Liver (tissue), 9 donors: ENCODE measurements around the gene DHRS7. TPM values are rescaled to one million over a fixed set of nuclear protein-coding genes. Genes with fewer than 3 reads are reported as not detected.

Experiments
- DNase-seq: peaks from one replicate; pipeline ENCODE4 v3.0.0-alpha.2; 2017; ENCODE audit warnings: low spot score
- H3K27ac ChIP-seq, 2 donors: one replicate each; pipeline ENCODE4 v1.7.0; 2013; ENCODE audit warnings: inconsistent platforms in 2 of 2, low read length in 2 of 2, control low read depth in 1 of 2, low read depth in 1 of 2, mild to moderate bottlenecking in 1 of 2
- H3K27me3 ChIP-seq, 4 donors: one replicate each; pipeline versions ENCODE4 v1.6.1 to v1.7.0; 2013; ENCODE audit warnings: low read length in 3 of 4, inconsistent platforms in 1 of 4, mild to moderate bottlenecking in 1 of 4, moderate library complexity in 1 of 4; ENCODE audit not compliant: control insufficient read depth in 4 of 4, insufficient read depth in 4 of 4
- H3K36me3 ChIP-seq, 4 donors: one replicate each; pipeline versions ENCODE4 v1.6.1 to v1.7.0; 2013; ENCODE audit warnings: low read length in 3 of 4, mild to moderate bottlenecking in 3 of 4, low read depth in 1 of 4, moderate library complexity in 1 of 4; ENCODE audit not compliant: control insufficient read depth in 4 of 4, insufficient read depth in 3 of 4
- H3K4me1 ChIP-seq, 4 donors: one replicate each; pipeline versions ENCODE4 v1.6.1 to v1.7.0; 2013; ENCODE audit warnings: low read length in 3 of 4, mild to moderate bottlenecking in 3 of 4, moderate library complexity in 1 of 4; ENCODE audit not compliant: control insufficient read depth in 4 of 4, insufficient read depth in 4 of 4
- H3K4me3 ChIP-seq, 3 donors: one replicate each; pipeline versions ENCODE4 v1.6.1 to v1.7.0; 2013; ENCODE audit warnings: low read length in 3 of 3, control low read depth in 1 of 3, low read depth in 1 of 3, mild to moderate bottlenecking in 1 of 3
- H3K9ac ChIP-seq, 2 donors: one replicate each; pipeline ENCODE4 v1.7.0; 2013; ENCODE audit warnings: low read length in 2 of 2, mild to moderate bottlenecking in 2 of 2, moderate library complexity in 2 of 2, control low read depth in 1 of 2, low read depth in 1 of 2
- H3K9me3 ChIP-seq, 4 donors: one replicate each; pipeline versions ENCODE4 v1.6.1 to v1.7.0; 2013; ENCODE audit warnings: low read length in 3 of 4; ENCODE audit not compliant: control insufficient read depth in 4 of 4
- EGR1 ChIP-seq, 2 donors: IDR thresholded peaks; 2 replicates each; pipeline ENCODE4 v1.6.1; 2016 to 2018; ENCODE audit warnings: antibody characterized with exemption in 2 of 2, low read depth in 2 of 2
- FOXA1 ChIP-seq: IDR thresholded peaks from 2 replicates; pipeline ENCODE4 v1.6.1; 2016; ENCODE audit warnings: antibody characterized with exemption
- FOXA2 ChIP-seq: IDR thresholded peaks from 2 replicates; pipeline ENCODE4 v1.6.1; 2016; ENCODE audit warnings: antibody characterized with exemption
- GABPA ChIP-seq, 2 donors: IDR thresholded peaks in 1 of 2; conservative IDR thresholded peaks in 1 of 2; 2 replicates each; pipeline ENCODE4 v1.6.1; 2016; ENCODE audit warnings: antibody characterized with exemption in 2 of 2, mild to moderate bottlenecking in 1 of 2, moderate library complexity in 1 of 2
- HNF4A ChIP-seq, 2 donors: conservative IDR thresholded peaks; 2 replicates each; pipeline ENCODE4 v1.6.1; 2016; ENCODE audit warnings: antibody characterized with exemption in 2 of 2, mild to moderate bottlenecking in 2 of 2
- HNF4G ChIP-seq: IDR thresholded peaks from 2 replicates; pipeline ENCODE4 v1.6.1; 2016; ENCODE audit warnings: antibody characterized with exemption
- JUND ChIP-seq, 2 donors: IDR thresholded peaks; 2 replicates each; pipeline ENCODE4 v1.6.1; 2016; ENCODE audit warnings: antibody characterized with exemption in 2 of 2
- NR2F2 ChIP-seq: IDR thresholded peaks from 2 replicates; pipeline ENCODE4 v1.6.1; 2016; ENCODE audit warnings: antibody characterized with exemption
- RAD21 ChIP-seq, 2 donors: IDR thresholded peaks; 2 replicates each; pipeline ENCODE4 v1.6.1; 2016; ENCODE audit warnings: antibody characterized with exemption in 2 of 2, mild to moderate bottlenecking in 2 of 2
- RXRA ChIP-seq, 2 donors: IDR thresholded peaks; 2 replicates each; pipeline ENCODE4 v1.6.1; 2017 to 2018; ENCODE audit warnings: antibody characterized with exemption in 2 of 2, mild to moderate bottlenecking in 1 of 2
- SP1 ChIP-seq: IDR thresholded peaks from 2 replicates; pipeline ENCODE4 v1.6.1; 2018; ENCODE audit warnings: antibody characterized with exemption, mild to moderate bottlenecking
- TAF1 ChIP-seq: conservative IDR thresholded peaks from 2 replicates; pipeline ENCODE4 v1.6.1; 2016; ENCODE audit warnings: antibody characterized with exemption, mild to moderate bottlenecking
- YY1 ChIP-seq: IDR thresholded peaks from 2 replicates; pipeline ENCODE4 v1.6.1; 2016; ENCODE audit warnings: antibody characterized with exemption, mild to moderate bottlenecking
- WGBS: extraction: QIAGEN DNeasy Blood & Tissue Kit; methylation state at CpG from one replicate; pipeline ENCODE4 v1.1.7; 2013; 5-methylcytosine and 5-hydroxymethylcytosine counted together
- polyA plus RNA-seq, 2 donors: library from polyadenylated mRNA; stranded (reverse) in 1 of 2; unstranded in 1 of 2; fragments of 200-250 nt in 1 of 2; fragments of >200 nt in 1 of 2; fragmentation: Nextera tagmentation in 1 of 2; extraction: Ambion mirVana in 1 of 2; gene quantifications; one replicate each; pipeline versions ENCODE4 v1.2.1 to v1.2.3, GENCODE V29; 2013 to 2015
- total RNA-seq, 2 donors: library from RNA; depleted of rRNA; stranded (reverse); fragments of >200 nt; gene quantifications; one replicate each; pipeline ENCODE4 v1.2.3, GENCODE V29; 2014
- TF ChIP-seq, protein P1 (sequence below): fragments of 150-350 bp; IDR thresholded peaks from 2 replicates; pipeline ENCODE4 v1.5.1; 2017; ENCODE audit warnings: improper control_type of control experiment, low read depth, low read length; ENCODE audit not compliant: missing input control
- TF ChIP-seq, protein P2 (sequence below): IDR thresholded peaks from 2 replicates; pipeline ENCODE4 v1.6.1; 2016; ENCODE audit warnings: antibody characterized with exemption, mild to moderate bottlenecking
- TF ChIP-seq, protein P3 (sequence below): IDR thresholded peaks from 2 replicates; pipeline ENCODE4 v1.6.1; 2016; ENCODE audit warnings: antibody characterized with exemption
- TF ChIP-seq, protein P4 (sequence below): IDR thresholded peaks from 2 replicates; pipeline ENCODE4 v1.6.1; 2016; ENCODE audit warnings: antibody characterized with exemption
- TF ChIP-seq, protein P5 (sequence below): IDR thresholded peaks from 2 replicates; pipeline ENCODE4 v1.6.1; 2016; ENCODE audit warnings: antibody characterized with exemption
- donor health status: healthy.
- donor health status: healthy.
- donor health status: healthy.
- donor health status: healthy.
- donor health status: healthy.

The DHRS7 gene
- total and polyA plus RNA-seq, 4 donors: 42.1 to 180 (median 80.3) TPM

DNA sequence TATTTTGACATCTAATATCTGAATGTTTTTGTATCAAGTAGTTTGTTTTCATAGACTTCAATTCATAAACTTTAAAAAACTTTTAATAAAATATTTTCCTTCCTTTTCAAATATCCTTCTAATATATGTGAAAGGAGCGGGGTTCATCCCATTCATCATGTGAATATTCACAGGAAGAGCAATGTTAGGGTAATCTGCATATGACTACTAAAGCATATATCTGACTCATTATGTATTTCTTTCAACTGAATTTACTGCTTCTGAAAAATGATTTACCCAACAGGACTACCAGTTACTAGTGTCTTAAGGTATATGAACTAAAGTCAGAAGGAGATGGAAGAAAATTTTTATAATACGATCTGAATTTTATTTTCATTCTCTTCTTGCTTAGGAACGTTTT, 30.5 kb downstream of the DHRS7 start (continued):
- TF ChIP-seq, protein P1, sequence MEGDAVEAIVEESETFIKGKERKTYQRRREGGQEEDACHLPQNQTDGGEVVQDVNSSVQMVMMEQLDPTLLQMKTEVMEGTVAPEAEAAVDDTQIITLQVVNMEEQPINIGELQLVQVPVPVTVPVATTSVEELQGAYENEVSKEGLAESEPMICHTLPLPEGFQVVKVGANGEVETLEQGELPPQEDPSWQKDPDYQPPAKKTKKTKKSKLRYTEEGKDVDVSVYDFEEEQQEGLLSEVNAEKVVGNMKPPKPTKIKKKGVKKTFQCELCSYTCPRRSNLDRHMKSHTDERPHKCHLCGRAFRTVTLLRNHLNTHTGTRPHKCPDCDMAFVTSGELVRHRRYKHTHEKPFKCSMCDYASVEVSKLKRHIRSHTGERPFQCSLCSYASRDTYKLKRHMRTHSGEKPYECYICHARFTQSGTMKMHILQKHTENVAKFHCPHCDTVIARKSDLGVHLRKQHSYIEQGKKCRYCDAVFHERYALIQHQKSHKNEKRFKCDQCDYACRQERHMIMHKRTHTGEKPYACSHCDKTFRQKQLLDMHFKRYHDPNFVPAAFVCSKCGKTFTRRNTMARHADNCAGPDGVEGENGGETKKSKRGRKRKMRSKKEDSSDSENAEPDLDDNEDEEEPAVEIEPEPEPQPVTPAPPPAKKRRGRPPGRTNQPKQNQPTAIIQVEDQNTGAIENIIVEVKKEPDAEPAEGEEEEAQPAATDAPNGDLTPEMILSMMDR: no peak
- TF ChIP-seq RXRA (IDR thresholded peaks at IDR 0.05): no peak

DNA sequence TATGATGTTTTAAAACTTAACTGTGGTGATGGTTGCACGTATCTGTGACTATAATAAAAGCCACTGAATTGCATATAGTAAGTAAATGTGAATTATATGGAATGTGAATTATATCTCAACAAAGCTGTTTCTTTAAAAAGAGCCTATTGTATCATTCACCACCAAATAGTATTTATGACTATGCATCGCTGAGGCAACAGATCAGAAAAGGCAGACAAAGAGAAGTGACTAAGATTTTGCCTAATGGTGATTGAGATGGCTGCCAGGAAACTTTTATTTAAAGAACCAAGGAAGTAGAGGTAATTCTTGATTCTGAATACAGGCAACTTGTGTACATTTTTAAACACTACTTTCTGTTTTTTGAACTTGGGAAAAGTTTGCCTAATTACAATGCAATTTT, 31.7 kb downstream of the DHRS7 start:
- WGBS: 94% methylated on average over 2 of the region's 2 CpGs
- Histone ChIP-seq H3K4me3 (no peak overlapping the region), H3K36me3 (peaks cover 0 to 3% (median 1%) of the 10 kb centered on the region in 4 donors), H3K4me1 (no peaks in the 10 kb centered on the region), H3K9ac (no peak overlapping the region), H3K27ac (no peak overlapping the region), H3K9me3 (no peaks in the 10 kb centered on the region), H3K27me3 (no peaks in the 10 kb centered on the region)
- DNase-seq: no peak
- TF ChIP-seq, protein P2, sequence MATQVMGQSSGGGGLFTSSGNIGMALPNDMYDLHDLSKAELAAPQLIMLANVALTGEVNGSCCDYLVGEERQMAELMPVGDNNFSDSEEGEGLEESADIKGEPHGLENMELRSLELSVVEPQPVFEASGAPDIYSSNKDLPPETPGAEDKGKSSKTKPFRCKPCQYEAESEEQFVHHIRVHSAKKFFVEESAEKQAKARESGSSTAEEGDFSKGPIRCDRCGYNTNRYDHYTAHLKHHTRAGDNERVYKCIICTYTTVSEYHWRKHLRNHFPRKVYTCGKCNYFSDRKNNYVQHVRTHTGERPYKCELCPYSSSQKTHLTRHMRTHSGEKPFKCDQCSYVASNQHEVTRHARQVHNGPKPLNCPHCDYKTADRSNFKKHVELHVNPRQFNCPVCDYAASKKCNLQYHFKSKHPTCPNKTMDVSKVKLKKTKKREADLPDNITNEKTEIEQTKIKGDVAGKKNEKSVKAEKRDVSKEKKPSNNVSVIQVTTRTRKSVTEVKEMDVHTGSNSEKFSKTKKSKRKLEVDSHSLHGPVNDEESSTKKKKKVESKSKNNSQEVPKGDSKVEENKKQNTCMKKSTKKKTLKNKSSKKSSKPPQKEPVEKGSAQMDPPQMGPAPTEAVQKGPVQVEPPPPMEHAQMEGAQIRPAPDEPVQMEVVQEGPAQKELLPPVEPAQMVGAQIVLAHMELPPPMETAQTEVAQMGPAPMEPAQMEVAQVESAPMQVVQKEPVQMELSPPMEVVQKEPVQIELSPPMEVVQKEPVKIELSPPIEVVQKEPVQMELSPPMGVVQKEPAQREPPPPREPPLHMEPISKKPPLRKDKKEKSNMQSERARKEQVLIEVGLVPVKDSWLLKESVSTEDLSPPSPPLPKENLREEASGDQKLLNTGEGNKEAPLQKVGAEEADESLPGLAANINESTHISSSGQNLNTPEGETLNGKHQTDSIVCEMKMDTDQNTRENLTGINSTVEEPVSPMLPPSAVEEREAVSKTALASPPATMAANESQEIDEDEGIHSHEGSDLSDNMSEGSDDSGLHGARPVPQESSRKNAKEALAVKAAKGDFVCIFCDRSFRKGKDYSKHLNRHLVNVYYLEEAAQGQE: no peak
- TF ChIP-seq NR2F2: no peak
- no peak for TF ChIP-seq GABPA (IDR thresholded peaks at IDR 0.05 in 1 of 2, conservative IDR thresholded peaks at IDR 0.05 in 1 of 2)
- TF ChIP-seq, protein P3, sequence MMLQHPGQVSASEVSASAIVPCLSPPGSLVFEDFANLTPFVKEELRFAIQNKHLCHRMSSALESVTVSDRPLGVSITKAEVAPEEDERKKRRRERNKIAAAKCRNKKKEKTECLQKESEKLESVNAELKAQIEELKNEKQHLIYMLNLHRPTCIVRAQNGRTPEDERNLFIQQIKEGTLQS: no peak
- no peak for TF ChIP-seq HNF4G
- no peak for TF ChIP-seq TAF1
- TF ChIP-seq, protein P4, sequence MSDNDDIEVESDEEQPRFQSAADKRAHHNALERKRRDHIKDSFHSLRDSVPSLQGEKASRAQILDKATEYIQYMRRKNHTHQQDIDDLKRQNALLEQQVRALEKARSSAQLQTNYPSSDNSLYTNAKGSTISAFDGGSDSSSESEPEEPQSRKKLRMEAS: no peak
- TF ChIP-seq FOXA2: no peak
- TF ChIP-seq RAD21 (IDR thresholded peaks at IDR 0.05): no peak
- no peak for TF ChIP-seq YY1
- no peak for TF ChIP-seq RXRA (IDR thresholded peaks at IDR 0.05)
- TF ChIP-seq HNF4A (conservative IDR thresholded peaks at IDR 0.05): no peak
- TF ChIP-seq SP1: no peak
- TF ChIP-seq, protein P5, sequence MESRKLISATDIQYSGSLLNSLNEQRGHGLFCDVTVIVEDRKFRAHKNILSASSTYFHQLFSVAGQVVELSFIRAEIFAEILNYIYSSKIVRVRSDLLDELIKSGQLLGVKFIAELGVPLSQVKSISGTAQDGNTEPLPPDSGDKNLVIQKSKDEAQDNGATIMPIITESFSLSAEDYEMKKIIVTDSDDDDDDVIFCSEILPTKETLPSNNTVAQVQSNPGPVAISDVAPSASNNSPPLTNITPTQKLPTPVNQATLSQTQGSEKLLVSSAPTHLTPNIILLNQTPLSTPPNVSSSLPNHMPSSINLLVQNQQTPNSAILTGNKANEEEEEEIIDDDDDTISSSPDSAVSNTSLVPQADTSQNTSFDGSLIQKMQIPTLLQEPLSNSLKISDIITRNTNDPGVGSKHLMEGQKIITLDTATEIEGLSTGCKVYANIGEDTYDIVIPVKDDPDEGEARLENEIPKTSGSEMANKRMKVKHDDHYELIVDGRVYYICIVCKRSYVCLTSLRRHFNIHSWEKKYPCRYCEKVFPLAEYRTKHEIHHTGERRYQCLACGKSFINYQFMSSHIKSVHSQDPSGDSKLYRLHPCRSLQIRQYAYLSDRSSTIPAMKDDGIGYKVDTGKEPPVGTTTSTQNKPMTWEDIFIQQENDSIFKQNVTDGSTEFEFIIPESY: no peak
- TF ChIP-seq FOXA1: no peak
- no peak for TF ChIP-seq JUND (IDR thresholded peaks at IDR 0.05)
- TF ChIP-seq, protein P1: no peak
- TF ChIP-seq EGR1 (IDR thresholded peaks at IDR 0.05; ENCODE audit: low read depth in 2 of 2): no peak
